HTR-8/SVneo (cell line): Measurements from ENCODE around the gene PRIM1.

Source experiments
- DNase-seq: peaks from one replicate; pipeline ENCODE4 v3.0.0; 2011; ENCODE audit warnings: low spot score, mixed read lengths; ENCODE audit not compliant: insufficient read length
- FAIRE-seq: peaks from 2 replicates; lab custom pipeline; 2011; peaks lifted over from hg19 to GRCh38; lab: Jason Lieb, UNC

Gene PRIM1

DNA sequence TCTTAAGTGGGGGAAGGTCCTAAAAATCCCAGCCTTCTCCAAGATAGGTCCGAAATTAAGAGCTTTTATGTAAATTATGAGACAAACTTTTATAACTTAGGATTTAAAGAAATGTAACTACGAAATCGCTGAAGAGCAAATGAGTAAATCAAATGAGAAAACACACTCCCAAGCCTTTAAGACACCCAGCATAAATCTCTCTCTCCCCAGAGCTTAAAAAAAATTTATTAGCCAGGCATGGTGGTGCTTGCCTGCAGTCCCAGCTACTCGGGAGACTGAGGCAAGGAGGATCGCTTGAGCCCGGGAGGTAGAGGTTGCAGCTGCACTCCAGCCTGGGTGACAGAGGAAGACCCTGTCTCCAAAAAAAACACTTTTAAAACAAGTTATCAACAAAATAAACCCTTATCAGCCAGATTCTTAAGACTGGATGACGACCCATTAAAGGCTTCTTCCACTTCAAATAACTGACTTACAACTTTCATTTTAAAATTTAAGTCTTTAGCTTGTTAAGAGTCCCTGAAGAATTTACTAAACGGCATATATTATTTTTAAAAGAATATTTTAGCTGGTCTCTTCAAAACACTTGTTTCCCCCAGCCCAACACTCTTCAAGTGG, 67.3 kb downstream of the PRIM1 start:
- FAIRE-seq (no peak), DNase-seq (no peak)

DNA sequence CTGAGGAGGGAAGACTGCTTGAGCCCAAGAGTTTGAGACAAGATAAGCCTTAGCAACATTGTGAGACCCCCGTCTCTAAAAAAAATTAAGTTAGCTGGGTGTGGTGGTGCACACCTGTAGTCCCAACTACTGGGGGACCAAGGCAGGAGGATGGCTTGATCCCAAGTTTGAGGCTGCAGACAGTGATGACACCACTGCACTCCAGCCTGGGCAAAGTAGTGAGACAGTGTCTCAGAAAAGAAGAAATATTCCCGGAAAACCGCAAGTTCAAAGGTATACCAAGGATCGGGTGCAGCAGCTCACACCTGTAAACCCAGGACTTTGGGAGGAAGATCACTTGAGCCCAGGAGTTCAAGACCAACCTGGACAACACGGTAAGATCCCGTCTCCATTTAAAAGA, 69.8 kb downstream of the PRIM1 start:
- FAIRE-seq (no peak), DNase-seq (no peak)
